ENCODE results near the gene PGAP1.

GRCh38 chr2:196965651-196966050 lies 39.1 kb upstream of the PGAP1 start:
- no peak for TF ChIP-seq CTCF (IDR thresholded peaks at IDR 0.05)
- TF ChIP-seq POLR2AphosphoS5 (IDR thresholded peaks at IDR 0.05): no peak
- TF ChIP-seq POLR2A (IDR thresholded peaks at IDR 0.05): no peak

Measured in breast epithelium (tissue), 3 donors.